Activated CD8-positive, alpha-beta T cell treated with anti-CD3 and anti-CD28 coated beads, Interleukin-2, amount 10 ng/mL, durations not matched to agents 7 days and 5 days (primary cell): ENCODE measurements around the gene TNS1. TPM values are rescaled to one million over a fixed set of nuclear protein-coding genes. Genes with fewer than 3 reads are reported as not detected.

Source experiments
- ATAC-seq: fragments of 150-1000 bp; cut with Tn5 transposase; one replicate; pipeline ENCODE4 v1.10.0; 2021; ENCODE audit warnings: moderate library complexity
- CTCF ChIA-PET: fragments of 350-600 bp; sonication (Branson Sonifier 250); formaldehyde crosslinking; loops from one replicate; lab custom pipeline; 2021; ENCODE audit warnings: antibody characterized with exemption; lab: Charles Lee
- POLR2A ChIA-PET: fragments of 350-600 bp; sonication (Branson Sonifier 250); formaldehyde crosslinking; loops from one replicate; lab custom pipeline; 2021; ENCODE audit warnings: antibody characterized with exemption; lab: Charles Lee
- DNase-seq: peaks from one replicate; pipeline ENCODE4 v3.0.0-alpha.2; 2020
- H3K27ac Mint-ChIP-seq: one replicate; pipeline ENCODE4 v1.8.0; 2021; ENCODE audit warnings: mild to moderate bottlenecking, mixed read lengths
- H3K27me3 Mint-ChIP-seq: one replicate; pipeline ENCODE4 v1.8.0; 2021; ENCODE audit warnings: low read depth, mixed read lengths
- H3K36me3 Mint-ChIP-seq: one replicate; pipeline ENCODE4 v1.8.0; 2021; ENCODE audit warnings: low read depth, mixed read lengths
- H3K4me1 Mint-ChIP-seq: one replicate; pipeline ENCODE4 v1.8.0; 2021; ENCODE audit warnings: low read depth, mixed read lengths
- H3K4me3 Mint-ChIP-seq: one replicate; pipeline ENCODE4 v1.8.0; 2021; ENCODE audit warnings: mild to moderate bottlenecking, mixed read lengths
- H3K9me3 Mint-ChIP-seq: one replicate; pipeline ENCODE4 v1.8.0; 2022; ENCODE audit warnings: mixed read lengths; ENCODE audit not compliant: insufficient read depth
- total RNA-seq, 2 experiments: library from RNA; stranded (reverse); gene quantifications; one replicate each; pipeline ENCODE4 v1.2.3, GENCODE V29; 2021

TNS1 gene
- total RNA-seq, 2 experiments from 2014 or later = 28.9 to 29.8 TPM

DNA sequence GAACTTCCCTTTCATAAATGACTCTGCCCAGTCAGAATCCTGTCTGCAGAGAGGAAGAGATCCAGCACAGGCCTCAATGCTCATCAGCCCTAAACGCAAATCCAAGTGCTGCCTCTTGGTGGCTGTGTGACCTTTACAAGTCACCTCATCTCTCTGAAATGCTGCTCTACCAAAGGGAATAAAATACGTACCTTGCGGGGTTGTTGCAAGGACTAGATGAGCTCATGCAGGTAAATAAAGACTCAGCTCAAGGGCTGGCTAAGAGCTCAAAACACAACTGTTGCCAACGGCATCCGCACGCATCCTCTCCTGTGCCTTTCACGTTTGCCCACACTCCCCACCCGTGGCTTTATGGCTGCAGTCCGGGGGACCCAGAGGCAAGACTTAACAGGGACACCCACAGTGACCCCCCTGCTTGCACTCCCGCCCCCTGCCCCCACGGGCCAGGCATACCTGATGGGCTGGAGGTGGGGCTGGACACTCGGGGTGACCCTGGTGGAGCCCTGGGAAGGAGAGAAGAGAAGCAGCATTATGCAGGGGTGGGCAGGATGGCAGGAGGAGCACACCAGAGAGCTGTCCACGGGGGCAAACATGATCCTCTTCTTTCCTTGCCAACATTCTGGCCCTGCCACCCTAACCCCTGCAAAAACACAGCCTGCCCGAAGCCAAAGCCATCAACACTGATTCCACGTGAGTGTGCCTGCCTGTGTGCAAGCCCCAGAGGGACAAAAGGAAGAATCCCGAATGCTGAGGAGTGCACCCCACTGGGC is 102.6 kb downstream of the TNS1 start:
- ChIA-PET POLR2A (no interaction called here), CTCF (interaction anchor here (1.9 kb wide), 1 partner anchor 114 kb away, joined by 7 read pairs; no protein-coding TSS in a partner anchor)
- no peak for DNase-seq
- no peak overlapping the region for H3K27ac Mint-ChIP-seq
- H3K4me1 Mint-ChIP-seq = peaks cover 19% of the 10 kb centered on the region
- no peak overlapping the region for H3K4me3 Mint-ChIP-seq
- no peaks in the 10 kb centered on the region for H3K9me3 Mint-ChIP-seq
- no peak for ATAC-seq
- peaks cover 10% of the 10 kb centered on the region for H3K27me3 Mint-ChIP-seq
- H3K36me3 Mint-ChIP-seq = peaks cover 5% of the 10 kb centered on the region

DNA sequence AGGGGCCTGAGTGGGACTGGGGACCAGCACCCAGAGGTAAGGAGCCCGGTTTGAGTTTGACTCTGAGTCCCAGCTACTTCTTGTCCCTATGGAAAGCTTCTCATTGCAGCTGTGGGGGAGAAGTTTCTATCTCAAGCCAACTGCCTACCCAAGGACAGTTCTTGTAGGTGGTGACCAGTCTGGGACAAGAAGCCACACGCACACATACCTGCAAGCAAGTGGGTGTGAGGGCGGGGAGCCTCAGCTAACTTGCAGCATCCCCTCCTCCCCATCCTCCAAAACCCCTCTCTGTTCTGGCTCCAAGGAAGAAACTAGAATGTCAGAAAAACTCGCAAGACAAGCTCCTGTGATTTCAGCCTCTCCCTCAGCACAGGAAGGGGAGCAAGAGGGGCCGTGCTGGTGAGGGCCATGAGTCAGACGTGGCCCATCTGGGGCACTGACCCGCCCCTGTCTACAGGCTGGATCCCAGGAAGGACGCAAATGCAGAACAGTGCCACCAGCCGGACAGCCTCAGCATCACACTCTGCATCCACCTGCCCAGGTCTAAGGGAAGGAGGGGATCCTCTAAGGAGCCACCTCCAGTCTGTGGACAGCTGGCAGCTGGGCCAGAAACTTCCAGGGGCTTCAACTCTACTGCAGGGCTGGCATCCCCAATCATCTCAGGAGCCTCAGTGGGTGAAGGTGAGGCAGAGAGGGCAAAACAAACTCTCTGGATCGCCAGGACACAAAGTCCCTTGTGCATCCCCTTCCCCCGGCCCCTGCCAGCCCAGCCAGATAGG is 103.4 kb downstream of the TNS1 start:
- POLR2A ChIA-PET = interaction anchor here (0.7 kb wide), 1 partner anchor 118 kb away, joined by 3 read pairs; no protein-coding TSS in a partner anchor
- DNase-seq (no peak), ATAC-seq (peak; percentile 45)
- Mint-ChIP-seq H3K4me3 (no peak overlapping the region), H3K27ac (no peak overlapping the region), H3K27me3 (peaks cover 5% of the 10 kb centered on the region), H3K9me3 (no peaks in the 10 kb centered on the region), H3K36me3 (peaks cover 5% of the 10 kb centered on the region), H3K4me1 (peaks cover 14% of the 10 kb centered on the region)
- CTCF ChIA-PET = interaction anchor here (1.0 to 1.9 kb wide), 2 partner anchors 12 to 113 kb away, joined by 3 to 7 read pairs; no protein-coding TSS in a partner anchor

DNA sequence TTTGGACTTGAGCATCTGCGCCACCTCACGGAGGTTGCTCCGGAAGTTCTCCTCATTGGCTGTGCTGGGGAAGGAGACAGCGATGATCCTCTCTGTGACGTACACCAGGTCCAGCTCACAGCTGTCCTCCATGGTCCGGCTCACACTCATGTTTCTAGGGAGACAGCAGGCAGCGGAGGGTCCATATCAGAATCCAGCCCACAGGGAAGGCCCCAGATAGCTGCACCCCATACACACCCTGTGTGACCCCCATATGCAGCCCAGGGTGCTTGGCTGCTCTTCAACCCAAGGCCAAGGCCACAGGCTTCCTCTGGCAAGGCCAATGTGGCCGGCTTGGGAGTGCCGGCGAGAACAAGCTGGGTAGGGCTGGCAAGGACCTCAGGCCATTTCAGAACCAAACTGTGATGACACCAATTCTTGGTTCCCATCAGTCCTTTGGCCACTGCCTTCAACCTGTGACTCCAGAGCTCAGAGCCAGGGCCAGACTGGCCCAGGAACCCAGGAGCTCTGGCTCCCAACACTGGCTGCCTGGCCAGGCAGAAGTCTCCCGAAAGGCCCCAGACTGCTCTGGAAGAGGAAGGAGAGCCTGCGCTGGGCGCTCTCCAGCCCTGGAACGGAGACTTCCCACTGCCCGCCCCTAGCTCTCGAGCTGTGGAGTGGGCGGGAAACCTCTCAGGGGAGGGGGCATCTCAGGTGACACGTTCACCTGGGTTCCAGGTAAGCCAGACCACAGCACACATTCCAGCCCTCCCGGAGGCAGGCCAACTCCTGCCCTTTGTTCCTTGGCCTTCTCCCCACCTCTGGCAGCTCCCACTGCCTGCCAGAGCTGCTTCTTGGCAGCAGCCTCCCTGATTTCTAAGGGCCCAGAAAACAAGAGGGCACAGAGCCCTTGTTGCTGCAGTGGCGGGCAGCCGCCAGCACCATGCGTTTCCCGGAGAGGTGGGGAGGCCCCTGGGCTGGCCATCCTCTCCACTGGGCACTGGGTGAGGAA is 104.7 kb downstream of the TNS1 start:
- POLR2A ChIA-PET = no interaction called here
- H3K27ac Mint-ChIP-seq = no peak overlapping the region
- no peaks in the 10 kb centered on the region for H3K27me3 Mint-ChIP-seq
- no peaks in the 10 kb centered on the region for H3K9me3 Mint-ChIP-seq
- DNase-seq (no peak), ATAC-seq (no peak)
- CTCF ChIA-PET = interaction anchor here (0.6 to 1.0 kb wide), 2 partner anchors 11 to 112 kb away, joined by 3 read pairs; no protein-coding TSS in a partner anchor
- no peaks in the 10 kb centered on the region for H3K36me3 Mint-ChIP-seq
- H3K4me1 Mint-ChIP-seq = peaks cover 9% of the 10 kb centered on the region
- H3K4me3 Mint-ChIP-seq = no peak overlapping the region

DNA sequence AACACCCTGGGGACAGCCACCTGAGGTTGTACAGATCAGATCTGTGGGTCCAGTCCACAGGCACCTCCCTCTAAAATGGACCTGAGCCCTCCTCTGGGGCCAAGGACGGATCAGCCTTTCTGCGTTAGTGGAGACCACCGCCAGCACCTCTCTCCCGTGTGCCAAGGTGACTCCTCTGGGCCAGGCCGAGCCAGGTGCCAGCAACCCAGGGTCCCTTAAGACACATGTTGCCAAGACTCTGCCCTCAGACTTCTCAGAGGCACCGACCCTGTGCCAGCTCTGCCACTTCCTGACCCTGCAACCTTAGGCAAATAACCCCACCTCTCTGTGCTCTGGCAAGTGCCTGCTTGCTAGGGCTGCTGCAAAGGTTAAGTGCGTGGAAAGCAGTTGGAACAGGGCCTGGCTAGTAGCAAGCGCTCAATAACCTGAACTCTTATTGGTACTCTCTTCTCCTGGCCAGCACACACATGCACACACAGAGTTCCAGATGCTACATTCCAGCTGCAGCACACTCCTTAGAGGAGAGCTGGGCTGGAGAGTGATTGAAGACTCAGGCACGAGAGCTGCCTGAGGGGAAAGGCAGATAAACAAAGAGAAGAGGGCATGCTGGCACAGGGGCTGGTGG is 105.6 kb downstream of the TNS1 start:
- Mint-ChIP-seq H3K27me3 (no peaks in the 10 kb centered on the region), H3K27ac (no peak overlapping the region), H3K9me3 (no peaks in the 10 kb centered on the region), H3K4me1 (peaks cover 2% of the 10 kb centered on the region), H3K36me3 (no peaks in the 10 kb centered on the region), H3K4me3 (no peak overlapping the region)
- ChIA-PET CTCF (no interaction called here), POLR2A (no interaction called here)
- ATAC-seq = no peak
- DNase-seq = no peak

DNA sequence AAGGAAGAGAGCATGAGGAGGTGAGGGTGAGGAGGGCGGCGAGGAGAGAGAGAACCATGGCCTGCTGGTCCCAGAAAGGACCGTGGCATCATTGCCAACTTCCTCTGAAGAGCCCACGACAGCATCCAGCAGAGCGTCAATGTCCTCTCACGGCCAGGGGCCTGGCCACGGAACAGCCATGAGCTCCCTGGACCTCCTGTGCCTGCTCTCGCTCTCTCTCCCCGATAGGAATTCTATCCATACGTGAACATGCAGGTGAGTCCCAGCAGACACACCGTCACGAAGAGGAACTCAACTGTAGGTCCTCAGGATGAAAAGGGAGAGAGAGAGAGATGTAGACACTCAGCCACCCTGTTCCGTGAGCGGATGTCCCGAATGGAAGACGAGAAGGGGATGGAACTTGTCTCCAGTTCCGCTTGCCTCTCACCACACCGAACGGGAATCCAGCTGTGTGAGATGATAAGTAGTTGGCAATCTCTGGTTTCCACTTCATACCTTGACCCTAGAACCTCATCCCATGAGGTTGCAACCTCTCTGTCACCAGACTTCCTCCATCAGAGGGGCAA is 107.6 kb downstream of the TNS1 start:
- Mint-ChIP-seq H3K27me3 (no peaks in the 10 kb centered on the region), H3K27ac (no peak overlapping the region), H3K36me3 (no peaks in the 10 kb centered on the region), H3K4me1 (no peaks in the 10 kb centered on the region), H3K4me3 (no peak overlapping the region), H3K9me3 (no peaks in the 10 kb centered on the region)
- ATAC-seq (no peak), DNase-seq (no peak)
- ChIA-PET CTCF (interaction anchor here (1.2 kb wide), 1 partner anchor 99 kb away, joined by 3 read pairs; no protein-coding TSS in a partner anchor), POLR2A (no interaction called here)

DNA sequence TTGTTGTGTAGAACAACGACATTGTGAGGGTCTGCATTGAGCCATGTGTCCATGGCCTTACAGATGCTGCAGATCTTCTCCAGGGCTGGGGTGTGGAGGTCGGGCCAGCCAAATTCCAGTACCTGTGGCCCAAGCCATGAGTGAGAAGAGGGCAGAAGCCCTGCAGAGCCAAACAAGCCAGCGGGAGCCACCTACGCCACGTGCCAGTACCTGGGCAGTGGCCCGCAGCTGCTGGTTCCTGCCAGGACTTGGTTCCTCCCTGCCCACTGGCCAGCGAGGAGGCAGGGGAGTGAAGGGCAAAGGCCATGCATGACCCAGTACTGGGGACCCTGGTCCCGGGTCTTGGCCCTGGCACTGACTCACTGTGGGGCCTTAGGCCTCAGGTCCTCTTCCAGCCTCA is 109.4 kb downstream of the TNS1 start:
- Mint-ChIP-seq H3K4me1 (no peaks in the 10 kb centered on the region), H3K27me3 (no peaks in the 10 kb centered on the region), H3K27ac (no peak overlapping the region), H3K4me3 (no peak overlapping the region), H3K36me3 (no peaks in the 10 kb centered on the region), H3K9me3 (no peaks in the 10 kb centered on the region)
- ChIA-PET CTCF (interaction anchor here (1.0 kb wide), 1 partner anchor 104 kb away, joined by 3 read pairs; no protein-coding TSS in a partner anchor), POLR2A (no interaction called here)
- ATAC-seq (no peak), DNase-seq (no peak)

DNA sequence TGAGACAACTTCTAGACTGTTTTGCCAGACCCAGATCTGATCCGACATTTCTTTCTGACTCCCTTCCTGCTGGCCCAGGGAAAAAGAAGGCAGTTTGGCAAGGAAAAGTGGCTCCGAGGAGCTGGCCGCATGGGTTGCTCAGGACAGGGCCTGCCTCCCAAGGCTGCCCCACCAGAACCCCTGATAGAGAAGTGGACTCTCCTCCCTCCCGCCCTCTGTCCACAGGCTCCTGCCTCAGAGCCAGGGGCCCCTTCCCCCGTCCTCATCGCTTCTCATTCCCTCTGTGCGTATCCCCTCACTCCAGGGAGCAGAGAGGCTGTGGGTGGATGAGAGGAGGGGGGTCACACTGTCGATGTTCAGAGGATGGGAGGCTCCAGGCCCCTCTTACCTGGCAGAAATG is 110.2 kb downstream of the TNS1 start:
- DNase-seq = no peak
- Mint-ChIP-seq H3K36me3 (no peaks in the 10 kb centered on the region), H3K27ac (no peak overlapping the region), H3K9me3 (no peaks in the 10 kb centered on the region), H3K27me3 (no peaks in the 10 kb centered on the region), H3K4me1 (no peaks in the 10 kb centered on the region), H3K4me3 (no peak overlapping the region)
- no peak for ATAC-seq
- ChIA-PET POLR2A (no interaction called here), CTCF (no interaction called here)

DNA sequence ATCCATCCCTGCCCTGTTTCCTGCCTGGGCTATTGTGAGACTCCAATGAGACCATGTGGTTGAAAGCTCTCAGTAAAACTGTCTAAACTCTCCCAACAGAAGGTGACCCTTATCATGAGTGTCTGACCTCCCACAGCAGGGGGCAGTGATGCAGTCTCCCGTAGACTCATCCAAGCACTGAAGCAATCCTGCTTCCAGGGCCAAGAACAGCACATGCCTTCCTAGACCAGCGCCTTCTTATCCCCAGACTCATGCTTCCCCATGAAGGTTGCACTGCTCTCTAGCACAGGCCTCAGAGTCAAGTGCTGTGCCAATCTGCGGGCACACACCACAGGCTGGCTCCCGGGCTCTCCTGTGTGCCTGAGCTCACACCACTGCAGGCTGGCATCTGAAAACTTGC is 112.3 kb downstream of the TNS1 start:
- H3K36me3 Mint-ChIP-seq = no peaks in the 10 kb centered on the region
- POLR2A ChIA-PET = no interaction called here
- CTCF ChIA-PET = interaction anchor here (0.9 to 9.3 kb wide), 2 partner anchors 99 to 101 kb away, joined by 3 to 195 read pairs; no protein-coding TSS in a partner anchor
- H3K27ac Mint-ChIP-seq = no peak overlapping the region
- ATAC-seq (no peak), DNase-seq (no peak)
- H3K9me3 Mint-ChIP-seq = no peaks in the 10 kb centered on the region
- no peaks in the 10 kb centered on the region for H3K4me1 Mint-ChIP-seq
- H3K27me3 Mint-ChIP-seq = no peaks in the 10 kb centered on the region
- no peak overlapping the region for H3K4me3 Mint-ChIP-seq

DNA sequence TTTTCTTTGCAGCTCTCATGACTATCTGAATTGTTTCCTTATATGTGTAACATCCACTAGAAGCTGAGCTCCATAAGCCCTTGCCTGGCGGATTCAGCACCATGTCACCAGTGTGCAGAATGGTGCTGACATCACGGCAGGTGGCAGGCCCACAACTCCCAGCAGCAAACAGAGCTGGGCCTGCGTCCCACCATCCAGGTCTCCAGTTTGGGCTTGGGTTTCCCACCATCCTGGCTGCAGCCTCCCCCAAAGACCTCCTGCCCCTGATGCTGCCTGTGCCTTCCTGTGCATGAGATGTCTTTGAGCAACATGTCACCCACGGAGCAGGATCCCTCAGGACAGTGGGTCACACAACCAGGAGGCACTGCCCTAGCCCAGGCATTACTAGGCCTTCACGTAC is 113.1 kb downstream of the TNS1 start:
- POLR2A ChIA-PET = no interaction called here
- Mint-ChIP-seq H3K36me3 (no peaks in the 10 kb centered on the region), H3K4me1 (no peaks in the 10 kb centered on the region), H3K27ac (no peak overlapping the region), H3K27me3 (no peaks in the 10 kb centered on the region), H3K9me3 (no peaks in the 10 kb centered on the region), H3K4me3 (no peak overlapping the region)
- CTCF ChIA-PET = interaction anchor here (0.9 to 9.3 kb wide), 2 partner anchors 100 kb away, joined by 3 to 195 read pairs; no protein-coding TSS in a partner anchor
- no peak for DNase-seq
- ATAC-seq = no peak

DNA sequence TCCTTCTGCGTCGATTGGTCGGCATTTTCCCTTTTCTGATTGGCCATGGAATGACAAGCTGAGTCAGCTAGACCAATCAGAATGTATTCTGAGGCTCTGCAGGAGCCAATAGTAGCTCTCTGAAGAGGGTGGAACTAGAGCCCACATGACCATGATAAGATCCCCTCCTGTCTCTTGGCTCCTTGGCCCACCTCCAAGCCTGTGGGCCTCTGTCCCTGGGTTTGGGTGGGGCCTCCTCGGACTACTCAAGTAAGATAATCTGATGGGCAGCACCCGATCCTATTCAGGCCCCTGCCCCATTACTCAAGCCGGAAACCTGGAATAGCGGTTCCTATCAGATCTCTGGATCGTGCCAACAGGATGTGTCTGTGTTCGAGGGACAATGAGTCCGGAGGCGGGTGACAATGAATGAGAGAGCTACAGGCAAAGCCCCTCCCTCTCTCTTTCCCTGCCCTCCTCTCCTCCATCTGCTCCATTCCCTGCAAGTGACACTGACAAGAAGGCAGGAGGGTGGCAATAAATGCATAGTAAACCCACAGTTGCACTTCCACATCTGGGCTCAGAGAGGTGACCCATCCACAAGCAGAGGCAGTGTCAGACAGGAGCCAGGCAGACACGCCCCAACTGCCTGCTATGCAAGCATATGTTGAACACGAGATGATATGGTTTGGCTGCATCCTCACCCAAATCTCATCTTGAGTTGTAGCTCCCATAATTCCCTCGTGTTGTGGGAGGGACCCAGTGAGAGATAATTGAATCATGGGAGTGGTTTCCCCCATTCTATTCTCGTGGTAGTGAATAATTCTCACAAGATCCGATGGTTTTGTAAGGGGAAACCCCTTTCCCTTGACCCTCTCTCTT is 114.7 kb downstream of the TNS1 start:
- Mint-ChIP-seq H3K27ac (no peak overlapping the region), H3K4me3 (no peak overlapping the region), H3K4me1 (no peaks in the 10 kb centered on the region), H3K9me3 (no peaks in the 10 kb centered on the region), H3K27me3 (peaks cover 2% of the 10 kb centered on the region), H3K36me3 (no peaks in the 10 kb centered on the region)
- ATAC-seq = no peak
- no peak for DNase-seq
- CTCF ChIA-PET = interaction anchor here (1.2 to 9.3 kb wide), 4 partner anchors 11 to 105 kb away, joined by 3 to 195 read pairs (median 6); no protein-coding TSS in a partner anchor
- POLR2A ChIA-PET = no interaction called here
